Neuronal stem cell (in vitro differentiated cells): ENCODE data around the gene LMO2.
A peak's percentile ranks its signal among the peaks of the same experiment; 100 is the strongest.

ENCODE experiments used
- DNase-seq: peaks from one replicate; pipeline ENCODE4 v3.0.0-alpha.2; 2013; ENCODE audit warnings: low spot score
- H2AFZ ChIP-seq: one replicate; pipeline ENCODE4 v1.6.1; 2013; ENCODE audit warnings: mild to moderate bottlenecking, low read length, inconsistent platforms
- H2AK5ac ChIP-seq: 2 replicates; pipeline ENCODE4 v1.6.1; 2013; ENCODE audit warnings: low read depth, mild to moderate bottlenecking, inconsistent platforms, low read length, moderate library complexity, mixed read lengths
- H2BK120ac ChIP-seq: 2 replicates; pipeline ENCODE4 v1.6.1; 2013; ENCODE audit warnings: low read depth, mild to moderate bottlenecking, inconsistent platforms, low read length, moderate library complexity, mixed read lengths
- H2BK12ac ChIP-seq: one replicate; pipeline ENCODE4 v1.6.1; 2013; ENCODE audit warnings: low read length, inconsistent platforms
- H2BK15ac ChIP-seq: 2 replicates; pipeline ENCODE4 v1.6.1; 2013; ENCODE audit warnings: mild to moderate bottlenecking, low read length, inconsistent platforms, mixed read lengths
- H2BK5ac ChIP-seq: one replicate; pipeline ENCODE4 v1.6.1; 2013; ENCODE audit warnings: inconsistent platforms, mild to moderate bottlenecking, low read length, moderate library complexity
- H3K14ac ChIP-seq: one replicate; pipeline ENCODE4 v1.6.1; 2013; ENCODE audit warnings: low read length, inconsistent platforms
- H3K18ac ChIP-seq: 2 replicates; pipeline ENCODE4 v1.6.1; 2013; ENCODE audit warnings: low read length, inconsistent platforms
- H3K23ac ChIP-seq: 2 replicates; pipeline ENCODE4 v1.6.1; 2013; ENCODE audit warnings: low read depth, mild to moderate bottlenecking, mixed read lengths, low read length, inconsistent platforms; ENCODE audit not compliant: poor library complexity
- H3K27ac ChIP-seq: replicated peaks from 3 replicates; pipeline ENCODE4 v1.5.1; 2013; ENCODE audit warnings: low read length, inconsistent platforms
- H3K27me3 ChIP-seq, 3 experiments: 2 replicates each; pipeline ENCODE4 v1.6.1; 2013; ENCODE audit warnings: low read length in 3 of 3, mild to moderate bottlenecking in 2 of 3, inconsistent platforms in 1 of 3, low read depth in 1 of 3, mixed read lengths in 1 of 3, moderate library complexity in 1 of 3; ENCODE audit not compliant: control insufficient read depth in 3 of 3, insufficient read depth in 3 of 3
- H3K36me3 ChIP-seq, 2 donors: replicated peaks in 1 of 2; 2 replicates each; pipeline ENCODE4 v1.6.1; 2013; ENCODE audit warnings: low read length in 2 of 2; ENCODE audit not compliant: control insufficient read depth in 2 of 2, insufficient read depth in 2 of 2
- H3K4ac ChIP-seq: 2 replicates; pipeline ENCODE4 v1.6.1; 2013; ENCODE audit warnings: inconsistent platforms, mild to moderate bottlenecking, low read length, moderate library complexity
- H3K4me1 ChIP-seq, 2 donors: 1 replicate in 1 of 2; 2 replicates in 1 of 2; pipeline ENCODE4 v1.6.1; 2013; ENCODE audit warnings: low read length in 2 of 2, low read depth in 1 of 2; ENCODE audit not compliant: control insufficient read depth in 2 of 2, insufficient read depth in 1 of 2
- H3K4me2 ChIP-seq: one replicate; pipeline ENCODE4 v1.6.1; 2013; ENCODE audit warnings: mild to moderate bottlenecking, low read length, inconsistent platforms; ENCODE audit not compliant: insufficient read depth, poor library complexity, severe bottlenecking
- H3K4me3 ChIP-seq, 2 donors: 2 replicates each; pipeline ENCODE4 v1.5.1; 2013; ENCODE audit warnings: low read length in 2 of 2, mild to moderate bottlenecking in 2 of 2, inconsistent platforms in 1 of 2, moderate library complexity in 1 of 2
- H3K79me1 ChIP-seq: one replicate; pipeline ENCODE4 v1.6.1; 2013; ENCODE audit warnings: low read depth, mild to moderate bottlenecking, inconsistent platforms, low read length, moderate library complexity
- H3K9ac ChIP-seq: one replicate; pipeline ENCODE4 v1.6.1; 2013; ENCODE audit warnings: mild to moderate bottlenecking, low read depth, low read length, inconsistent platforms; ENCODE audit not compliant: poor library complexity
- H3K9me3 ChIP-seq, 2 donors: replicated peaks in 1 of 2; 2 replicates each; pipeline versions ENCODE3 to v1.6.1; 2013; ENCODE audit warnings: low read length in 2 of 2, mild to moderate bottlenecking in 2 of 2, inconsistent platforms in 1 of 2, low read depth in 1 of 2, mixed read lengths in 1 of 2, moderate library complexity in 1 of 2; ENCODE audit not compliant: control insufficient read depth in 2 of 2, insufficient read depth in 1 of 2
- H4K8ac ChIP-seq: one replicate; pipeline ENCODE4 v1.6.1; 2013; ENCODE audit warnings: low read depth, mild to moderate bottlenecking, inconsistent platforms, low read length, moderate library complexity
- H4K91ac ChIP-seq: one replicate; pipeline ENCODE4 v1.6.1; 2013; ENCODE audit warnings: low read length, low read depth, mild to moderate bottlenecking, inconsistent platforms; ENCODE audit not compliant: poor library complexity
- WGBS, 2 donors: extraction: QIAGEN DNeasy Blood & Tissue Kit; methylation state at CpG; one replicate each; pipeline ENCODE4 v1.1.7; 2013; ENCODE audit warnings: missing lambda C conversion rate in 2 of 2, mixed read lengths in 1 of 2; ENCODE audit not compliant: insufficient read length in 2 of 2, insufficient replicate concordance in 1 of 2; ENCODE audit errors: extremely low coverage in 2 of 2; 5-methylcytosine and 5-hydroxymethylcytosine counted together

The LMO2 gene

DNA sequence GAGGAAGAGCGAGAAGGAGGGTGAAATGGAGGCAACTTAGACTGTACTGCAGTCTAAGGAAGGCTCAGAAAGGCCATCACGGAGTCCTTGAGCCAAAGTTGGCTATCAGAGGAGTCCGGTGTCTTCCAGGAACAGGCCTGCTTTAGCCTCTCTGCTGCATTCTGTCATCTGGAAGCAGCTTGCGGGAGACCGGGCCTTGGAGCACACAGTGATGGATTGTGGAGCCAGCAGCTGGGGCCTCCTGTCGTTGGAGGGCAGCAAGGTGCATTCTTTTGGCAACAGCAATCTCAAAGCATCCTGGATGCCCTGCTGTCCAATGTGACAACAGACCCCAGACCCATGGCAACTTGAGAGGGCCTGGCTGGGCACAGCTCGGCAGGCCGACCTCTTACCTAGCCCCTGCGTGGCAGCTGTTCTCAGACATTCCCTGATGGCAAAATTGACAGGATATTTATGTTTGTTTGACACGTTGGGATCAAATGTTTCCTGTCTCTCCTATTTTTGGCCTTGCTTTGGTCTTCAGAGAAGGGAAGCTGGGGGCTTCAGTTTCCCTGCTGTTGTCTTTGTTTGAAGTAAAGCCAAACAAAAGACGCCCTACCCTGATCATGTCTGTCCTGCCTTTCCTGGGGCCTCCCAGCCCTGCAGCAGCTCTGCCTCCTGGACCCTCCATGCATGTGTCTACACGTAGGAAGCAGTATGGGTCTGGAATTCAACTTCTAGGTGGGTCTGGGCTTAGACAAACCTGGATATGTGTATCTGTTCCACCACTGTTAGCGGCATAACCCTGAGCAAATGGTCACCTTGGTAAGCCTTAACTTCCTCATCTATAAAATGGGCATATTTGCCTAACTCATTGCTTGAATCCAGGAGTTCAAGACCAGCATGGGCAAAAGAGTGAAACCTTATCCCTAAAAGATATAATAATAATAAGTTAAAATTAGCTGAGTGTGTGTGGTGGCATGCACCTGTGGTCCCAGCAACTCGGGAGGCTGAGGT lies 43.9 kb upstream of the LMO2 start:
- no peak overlapping the region for H3K27ac ChIP-seq
- no peaks in the 10 kb centered on the region for H3K9me3 ChIP-seq
- H3K23ac ChIP-seq, result no peak overlapping the region
- no peaks in the 10 kb centered on the region for H3K36me3 ChIP-seq
- no peak overlapping the region for H2AK5ac ChIP-seq
- H2AFZ ChIP-seq, result no peak overlapping the region
- no CpG with 5 or more reads among the region's 14 CpGs for WGBS, 2 donors
- H2BK12ac ChIP-seq, result no peak overlapping the region
- no peak overlapping the region for H2BK120ac ChIP-seq
- no peak overlapping the region for H4K91ac ChIP-seq
- H2BK5ac ChIP-seq, result no peak overlapping the region
- peak overlapping the region; percentile 81 for H3K18ac ChIP-seq
- H3K4ac ChIP-seq, result no peak overlapping the region
- H3K27me3 ChIP-seq, result peaks cover 0 to 17% (median 0%) of the 10 kb centered on the region in 3 experiments
- H2BK15ac ChIP-seq, result no peak overlapping the region
- DNase-seq, result no peak
- H3K4me1 ChIP-seq, result no peaks in the 10 kb centered on the region
- H3K9ac ChIP-seq, result no peak overlapping the region
- H3K79me1 ChIP-seq, result no peaks in the 10 kb centered on the region
- no peak overlapping the region for H3K4me2 ChIP-seq
- no peak overlapping the region for H4K8ac ChIP-seq
- no peak overlapping the region for H3K4me3 ChIP-seq
- H3K14ac ChIP-seq, result no peak overlapping the region

DNA sequence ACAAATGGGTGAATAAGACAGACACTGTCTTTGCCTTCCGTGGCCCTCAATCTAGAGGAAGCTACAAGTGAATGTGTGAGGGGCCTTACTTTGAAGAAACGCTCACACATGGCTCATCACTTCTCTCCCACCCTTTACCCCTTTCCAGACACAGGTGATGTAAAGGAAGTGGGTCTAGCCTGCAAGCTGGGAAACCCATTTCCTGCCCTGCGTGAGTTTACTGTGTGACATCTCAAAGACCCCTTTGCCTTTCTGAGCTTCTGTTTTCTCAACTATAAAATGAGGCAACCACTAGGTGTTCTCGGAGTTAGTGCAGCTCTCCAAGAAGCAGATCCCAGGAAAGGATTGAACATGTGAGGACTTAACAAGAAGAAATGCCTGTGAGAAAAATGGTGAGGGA lies 43.1 kb upstream of the LMO2 start:
- Histone ChIP-seq H3K27me3 (peaks cover 0 to 17% (median 0%) of the 10 kb centered on the region in 3 experiments), H3K4me2 (no peak overlapping the region), H2BK120ac (no peak overlapping the region), H4K8ac (no peak overlapping the region), H3K4me3 (no peak overlapping the region), H3K4me1 (no peaks in the 10 kb centered on the region), H3K36me3 (no peaks in the 10 kb centered on the region), H3K4ac (no peak overlapping the region), H3K18ac (no peak overlapping the region), H3K27ac (no peak overlapping the region), H3K9ac (no peak overlapping the region), H2BK12ac (no peak overlapping the region), H2AFZ (no peak overlapping the region), H2BK15ac (no peak overlapping the region), H3K79me1 (no peaks in the 10 kb centered on the region), H3K9me3 (no peaks in the 10 kb centered on the region), H2AK5ac (no peak overlapping the region), H3K23ac (no peak overlapping the region), H2BK5ac (no peak overlapping the region), H3K14ac (no peak overlapping the region), H4K91ac (no peak overlapping the region)
- WGBS, 2 donors, result no CpG with 5 or more reads among the region's 4 CpGs
- no peak for DNase-seq

DNA sequence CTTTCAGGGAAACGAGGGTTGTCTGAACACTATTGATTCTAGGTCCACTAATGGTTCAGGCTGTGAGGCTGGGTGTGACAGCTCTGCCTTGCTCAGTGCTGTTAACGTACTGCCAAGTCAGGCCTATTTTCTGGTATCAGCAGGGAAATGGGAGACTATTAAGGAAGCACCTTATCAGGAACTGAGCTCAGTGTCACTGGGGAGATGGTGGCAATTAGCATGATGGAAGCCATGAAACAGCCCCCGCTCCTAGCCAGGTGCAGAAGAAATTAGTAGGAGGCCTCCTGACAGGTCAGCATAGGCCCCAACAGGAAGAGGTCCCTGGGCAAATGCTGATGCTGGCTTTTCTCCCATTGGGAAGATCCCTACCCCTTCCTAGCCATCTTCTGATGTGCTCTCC lies 42.6 kb upstream of the LMO2 start:
- no peaks in the 10 kb centered on the region for H3K36me3 ChIP-seq
- H4K8ac ChIP-seq, result no peak overlapping the region
- no CpG with 5 or more reads among the region's 3 CpGs for WGBS, 2 donors
- no peak for DNase-seq
- no peak overlapping the region for H2AFZ ChIP-seq
- H3K79me1 ChIP-seq, result no peaks in the 10 kb centered on the region
- no peak overlapping the region for H3K23ac ChIP-seq
- no peak overlapping the region for H2BK15ac ChIP-seq
- no peak overlapping the region for H2BK120ac ChIP-seq
- no peak overlapping the region for H2AK5ac ChIP-seq
- peaks cover 0 to 17% (median 0%) of the 10 kb centered on the region in 3 experiments for H3K27me3 ChIP-seq
- no peak overlapping the region for H4K91ac ChIP-seq
- H3K9ac ChIP-seq, result no peak overlapping the region
- H2BK5ac ChIP-seq, result no peak overlapping the region
- H3K4ac ChIP-seq, result no peak overlapping the region
- no peak overlapping the region for H3K27ac ChIP-seq
- H3K14ac ChIP-seq, result no peak overlapping the region
- H3K4me3 ChIP-seq, result no peak overlapping the region
- H3K9me3 ChIP-seq, result no peaks in the 10 kb centered on the region
- H3K18ac ChIP-seq, result no peak overlapping the region
- no peak overlapping the region for H3K4me2 ChIP-seq
- H3K4me1 ChIP-seq, result no peaks in the 10 kb centered on the region
- no peak overlapping the region for H2BK12ac ChIP-seq

- Histone ChIP-seq H3K79me1 (no peaks in the 10 kb centered on the region), H3K4ac (no peak overlapping the region), H3K9me3 (no peaks in the 10 kb centered on the region), H3K14ac (no peak overlapping the region), H2BK120ac (no peak overlapping the region), H3K4me1 (no peaks in the 10 kb centered on the region), H2BK12ac (no peak overlapping the region), H3K4me3 (no peak overlapping the region), H2BK15ac (no peak overlapping the region), H2BK5ac (no peak overlapping the region), H3K36me3 (no peaks in the 10 kb centered on the region), H2AK5ac (no peak overlapping the region), H3K4me2 (no peak overlapping the region), H3K18ac (no peak overlapping the region), H4K91ac (no peak overlapping the region), H2AFZ (no peak overlapping the region), H3K27ac (no peak overlapping the region), H3K27me3 (peaks cover 0 to 14% (median 0%) of the 10 kb centered on the region in 3 experiments), H4K8ac (no peak overlapping the region), H3K9ac (no peak overlapping the region), H3K23ac (no peak overlapping the region)
- WGBS, 2 donors, result no CpG with 5 or more reads among the region's 1 CpG
- no peak for DNase-seq
Observed at GRCh38 chr11:33933602-33934001, 41.7 kb upstream of the LMO2 start.
